GM12878 (cell line): Measurements from ENCODE around the gene DNAJC25. TPM values are rescaled to one million over a fixed set of nuclear protein-coding genes. Genes with fewer than 3 reads are reported as not detected.

ENCODE experiments used
- ATAC-seq: fragments of 200-7000 bp; cut with Tn5 transposase; 3 replicates; pipeline ENCODE4 v1.9.1; 2020; ENCODE audit warnings: mild to moderate bottlenecking, moderate library complexity
- BruUV-seq: library from RNA; stranded (reverse); fragments of 400-500 nt; replicated peaks from 2 replicates; lab custom pipeline; 2021; lab: Mats Ljungman, UMichigan
- CTCF ChIA-PET: fragments of 300-600 bp; sonication (Branson Sonifier 250); formaldehyde crosslinking; extraction: SDS; loops from one replicate; lab custom pipeline; 2021; ENCODE audit warnings: inconsistent platforms; lab: Yijun Ruan, JAX
- POLR2A ChIA-PET: fragments of 350-600 bp; formaldehyde crosslinking; extraction: SDS; loops from one replicate; lab custom pipeline; 2021; ENCODE audit warnings: inconsistent platforms; lab: Charles Lee
- RAD21 ChIA-PET: fragments of 300-600 bp; sonication (Branson Sonifier 250); formaldehyde crosslinking; loops from one replicate; lab custom pipeline; 2023; ENCODE audit warnings: antibody characterized with exemption; ENCODE audit not compliant: unreplicated experiment; lab: Charles Lee
- SMC1A ChIA-PET: fragments of 300-600 bp; sonication (Branson Sonifier 250); formaldehyde crosslinking; loops from one replicate; lab custom pipeline; 2023; ENCODE audit not compliant: unreplicated experiment, uncharacterized antibody; lab: Charles Lee
- DNase-seq: peaks from one replicate; pipeline ENCODE4 v3.0.0-alpha.2; 2011; ENCODE audit warnings: low read depth, low spot score
- FAIRE-seq: peaks from 3 replicates; lab custom pipeline; 2011; peaks lifted over from hg19 to GRCh38; lab: Jason Lieb, UNC
- H2AFZ ChIP-seq: 2 replicates; pipeline ENCODE4 v1.6.0; 2011; ENCODE audit warnings: low read depth, low read length, control low read depth; ENCODE audit not compliant: control insufficient read depth
- H3K27ac ChIP-seq: 2 replicates; pipeline ENCODE4 v1.5.1; 2011; ENCODE audit warnings: control low read depth; ENCODE audit not compliant: control insufficient read depth, insufficient read depth
- H3K27me3 ChIP-seq, 2 experiments: replicated peaks in 1 of 2; 2 replicates each; pipeline versions ENCODE4 v1.6.0 to v1.6.1; 2011; ENCODE audit warnings: low read length in 1 of 2; ENCODE audit not compliant: control insufficient read depth in 2 of 2, insufficient read depth in 2 of 2
- H3K36me3 ChIP-seq, 2 experiments: 2 replicates each; pipeline ENCODE4 v1.5.1; 2011; ENCODE audit warnings: low read length in 1 of 2; ENCODE audit not compliant: control insufficient read depth in 2 of 2, insufficient read depth in 2 of 2
- H3K4me1 ChIP-seq: 2 replicates; pipeline ENCODE4 v1.6.1; 2011; ENCODE audit warnings: mild to moderate bottlenecking, low read length, moderate library complexity, mixed read lengths; ENCODE audit not compliant: control insufficient read depth, insufficient read depth
- H3K4me2 ChIP-seq: 2 replicates; pipeline ENCODE4 v1.6.0; 2011; ENCODE audit warnings: control low read depth; ENCODE audit not compliant: control insufficient read depth, insufficient read depth
- H3K4me3 ChIP-seq: fragments of 200-600 bp; sonication (generic); 2 replicates; pipeline ENCODE4 v1.5.1; 2016
- H3K79me2 ChIP-seq: 2 replicates; pipeline ENCODE4 v1.6.0; 2011; ENCODE audit warnings: low read length; ENCODE audit not compliant: control insufficient read depth, insufficient read depth
- H3K9ac ChIP-seq: 2 replicates; pipeline ENCODE4 v1.8.0; 2011; ENCODE audit warnings: low read length, control low read depth, mixed read lengths; ENCODE audit not compliant: control insufficient read depth, insufficient read depth
- H3K9me3 ChIP-seq: replicated peaks from 3 replicates; pipeline ENCODE4 v1.5.1; 2011; ENCODE audit warnings: mild to moderate bottlenecking, low read length; ENCODE audit not compliant: control insufficient read depth, insufficient read depth
- H4K20me1 ChIP-seq: 2 replicates; pipeline ENCODE4 v1.6.0; 2011; ENCODE audit not compliant: control insufficient read depth, insufficient read depth
- CHD1 ChIP-seq: IDR thresholded peaks from 2 replicates; pipeline ENCODE4 v1.6.1; 2012; ENCODE audit warnings: low read depth, low read length, improper control_type of control experiment
- MXI1 ChIP-seq: fragments of 150-350 bp; IDR thresholded peaks from 2 replicates; pipeline ENCODE4 v1.6.1; 2011; ENCODE audit warnings: low read depth, mild to moderate bottlenecking, inconsistent platforms, low read length, improper control_type of control experiment
- MYB ChIP-seq: fragments of 150-350 bp; IDR thresholded peaks from 2 replicates; pipeline ENCODE4 v1.6.1; 2014; ENCODE audit warnings: mild to moderate bottlenecking, low read depth, low read length, borderline replicate concordance
- NRF1 ChIP-seq: conservative IDR thresholded peaks from 2 replicates; pipeline ENCODE4 v1.6.1; 2011; ENCODE audit warnings: mild to moderate bottlenecking, low read depth, low read length, improper control_type of control experiment
- PAX5 ChIP-seq: IDR thresholded peaks from 2 replicates; pipeline ENCODE4 v1.6.1; 2011; ENCODE audit warnings: low read depth, low read length, borderline replicate concordance
- POLR2AphosphoS2 ChIP-seq: IDR thresholded peaks from 2 replicates; pipeline ENCODE4 v1.6.1; 2011; ENCODE audit warnings: low read depth, mild to moderate bottlenecking, low read length, improper control_type of control experiment, moderate library complexity
- SIN3A ChIP-seq: IDR thresholded peaks from 2 replicates; pipeline ENCODE4 v1.6.1; 2012; ENCODE audit warnings: low read depth, low read length, improper control_type of control experiment
- SMARCA5 ChIP-seq: fragments of 450-650 bp; IDR thresholded peaks from 2 replicates; pipeline ENCODE4 v1.6.1; 2017; ENCODE audit warnings: mild to moderate bottlenecking
- ZNF622 ChIP-seq: fragments of 450-650 bp; IDR thresholded peaks from 2 replicates; pipeline ENCODE4 v1.6.1; 2017; ENCODE audit warnings: mild to moderate bottlenecking, inconsistent platforms
- WGBS: methylation state at CpG from one replicate; pipeline ENCODE4 v1.1.6; 2016; ENCODE audit warnings: low lambda C conversion rate; ENCODE audit not compliant: insufficient replicate concordance, insufficient coverage; ENCODE audit errors: missing lambda C conversion rate; 5-methylcytosine and 5-hydroxymethylcytosine counted together
- in situ Hi-C: fragments of 300-500 bp; cut with MboI; formaldehyde crosslinking; loops from 9 replicates; pipeline ENCODE4 v1.14.3; 2018; ENCODE audit warnings: mixed read lengths
- intact Hi-C: fragments of 100-400 bp; cut with micrococcal nuclease; formaldehyde crosslinking; loops from one replicate; pipeline ENCODE4 v1.14.2; 2022; ENCODE audit not compliant: unreplicated experiment
- polyA plus RNA-seq, 11 experiments: library from polyadenylated mRNA; depleted of rRNA in 4 of 11; unstranded in 6 of 11; stranded (reverse) in 5 of 11; fragments of >200 nt; fragmentation: Nextera tagmentation in 4 of 11; fragmentation: Illumina TruSeq in 1 of 11; extraction: Ambion mirVana in 4 of 11; extraction: Trizol in 1 of 11; gene quantifications; 1 replicate in 1 of 11; 2 replicates in 10 of 11; pipeline versions ENCODE4 v1.2.1 to v1.2.3, GENCODE V29; 2011 to 2016; ENCODE audit warnings: inconsistent platforms in 2 of 11, missing spikeins in 2 of 11, low read depth in 1 of 11
- total RNA-seq, 4 experiments: library from RNA; depleted of rRNA in 3 of 4; stranded (reverse); fragments of >200 nt in 3 of 4; fragmentation: Illumina TruSeq in 1 of 4; extraction: Trizol in 1 of 4; gene quantifications; 2 replicates each; pipeline versions ENCODE4 v1.2.1 to v1.2.3, GENCODE V29; 2013 to 2021
- TF ChIP-seq, protein P1 (sequence below): fragments of 450-650 bp; IDR thresholded peaks from 2 replicates; pipeline ENCODE4 v1.6.1; 2017; ENCODE audit warnings: borderline replicate concordance

The DNAJC25 gene
- total and polyA plus RNA-seq, 10 of the 15 experiments (the other 5 are each of a cell fraction or from before 2014, with no cell fraction given) = 2.4 to 6.4 (median 4.0) TPM

DNA sequence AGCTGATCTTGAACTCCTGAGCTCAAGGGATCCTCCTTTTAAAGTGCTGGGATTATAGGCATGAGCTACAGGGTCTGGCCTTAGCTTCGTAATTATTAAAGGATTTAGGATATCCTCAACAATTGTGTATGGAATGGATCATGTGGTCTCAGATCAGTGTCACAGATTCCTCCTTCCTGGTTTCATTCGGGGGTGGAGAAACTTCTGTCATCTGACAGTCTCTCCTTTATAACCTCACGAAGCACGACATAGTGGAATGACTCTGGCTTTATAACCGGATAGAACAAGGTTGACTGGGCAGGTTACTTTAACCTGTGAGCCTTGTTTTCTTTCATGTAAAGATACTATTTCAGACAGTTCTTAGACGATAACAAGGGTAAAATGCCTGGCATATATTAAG lies 25.9 kb downstream of the DNAJC25 start:
- H3K79me2 ChIP-seq = no peaks in the 10 kb centered on the region; the same call in 1 of the 2 replicates
- in situ Hi-C loops (no loop called here), intact Hi-C loops (no loop called here)
- no peak overlapping the region for H3K9ac ChIP-seq
- H3K4me1 ChIP-seq = no peaks in the 10 kb centered on the region
- ChIA-PET POLR2A (no interaction called here), CTCF (no interaction called here), RAD21 (no interaction called here), SMC1A (interaction anchor here (0.9 kb wide), 1 partner anchor 36 kb away, joined by 3 read pairs; no protein-coding TSS in a partner anchor)
- TF ChIP-seq MXI1 (no peak), SIN3A (no peak), PAX5 (no peak), POLR2AphosphoS2 (no peak), ZNF622 (no peak), NRF1 (no peak), MYB (no peak), CHD1 (no peak), SMARCA5 (no peak)
- TF ChIP-seq, protein P1, sequence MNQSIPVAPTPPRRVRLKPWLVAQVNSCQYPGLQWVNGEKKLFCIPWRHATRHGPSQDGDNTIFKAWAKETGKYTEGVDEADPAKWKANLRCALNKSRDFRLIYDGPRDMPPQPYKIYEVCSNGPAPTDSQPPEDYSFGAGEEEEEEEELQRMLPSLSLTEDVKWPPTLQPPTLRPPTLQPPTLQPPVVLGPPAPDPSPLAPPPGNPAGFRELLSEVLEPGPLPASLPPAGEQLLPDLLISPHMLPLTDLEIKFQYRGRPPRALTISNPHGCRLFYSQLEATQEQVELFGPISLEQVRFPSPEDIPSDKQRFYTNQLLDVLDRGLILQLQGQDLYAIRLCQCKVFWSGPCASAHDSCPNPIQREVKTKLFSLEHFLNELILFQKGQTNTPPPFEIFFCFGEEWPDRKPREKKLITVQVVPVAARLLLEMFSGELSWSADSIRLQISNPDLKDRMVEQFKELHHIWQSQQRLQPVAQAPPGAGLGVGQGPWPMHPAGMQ = no peak
- no peak overlapping the region for H2AFZ ChIP-seq
- peaks cover 0 to 9% of the 10 kb centered on the region in 2 experiments; a peak in 1 of 4 replicates for H3K36me3 ChIP-seq
- H4K20me1 ChIP-seq = no peaks in the 10 kb centered on the region
- H3K27me3 ChIP-seq = no peaks in the 10 kb centered on the region
- ATAC-seq (no peak), DNase-seq (no peak), FAIRE-seq (no peak)
- no peak overlapping the region for H3K4me2 ChIP-seq
- no peaks in the 10 kb centered on the region for H3K9me3 ChIP-seq
- no peak overlapping the region for H3K27ac ChIP-seq
- H3K4me3 ChIP-seq = no peak overlapping the region
- 95% methylated on average over 6 of the region's 6 CpGs for WGBS
- no TSS peak for BruUV-seq
